ENCODE data around the gene DNAH7.

Gene DNAH7

DNA sequence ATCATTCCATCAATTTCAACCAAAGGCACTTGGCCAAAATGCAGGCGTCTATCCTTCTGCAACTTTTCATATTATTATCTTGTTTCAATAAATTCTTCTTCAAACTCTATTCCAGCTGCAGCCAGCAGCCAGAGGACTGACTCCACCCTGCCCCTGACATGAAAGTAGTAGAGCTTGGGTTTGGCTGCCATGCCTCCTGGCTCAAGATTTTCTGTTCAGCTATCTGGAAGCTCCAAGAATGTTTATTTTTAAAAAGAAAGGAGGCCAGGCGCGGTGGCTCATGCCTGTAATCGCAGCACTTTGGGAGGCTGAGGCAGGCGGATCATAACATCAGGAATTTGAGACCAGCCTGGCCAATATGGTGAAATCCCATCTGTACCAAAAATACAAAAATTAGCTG, 4.9 kb downstream of the DNAH7 start:
- TF ChIP-seq ZFX (IDR thresholded peaks at IDR 0.05; ENCODE audit: borderline replicate concordance) (no peak), CTCF (IDR thresholded peaks at IDR 0.05) (no peak)
- H3K27ac ChIP-seq: no peak overlapping the region

DNA sequence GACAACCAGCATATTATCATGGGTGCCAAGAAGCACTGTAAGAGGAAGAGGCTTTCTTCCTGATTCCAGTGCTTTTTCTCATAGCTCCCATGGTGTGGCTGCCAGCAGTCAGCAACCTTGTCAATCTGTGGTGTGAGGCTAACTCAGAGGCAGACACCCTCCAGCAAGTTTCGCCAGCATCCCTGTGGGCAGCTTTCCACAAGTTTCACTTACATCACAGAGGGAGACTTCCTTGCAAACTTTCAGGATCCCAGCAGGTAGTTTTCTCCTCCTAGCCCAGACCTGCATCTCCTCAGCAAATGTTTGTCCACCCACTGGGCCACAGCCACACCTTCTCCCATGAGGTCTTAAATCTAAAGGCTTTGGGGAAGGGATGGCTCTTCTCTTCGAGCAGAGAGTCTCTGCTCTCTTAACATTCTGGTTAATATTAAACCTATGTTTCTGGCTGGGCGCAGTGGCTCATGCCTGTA, 9.1 kb downstream of the DNAH7 start:
- peak overlapping the region; percentile 43 for H3K27ac ChIP-seq
- TF ChIP-seq CTCF (IDR thresholded peaks at IDR 0.05) (no peak), ZFX (IDR thresholded peaks at IDR 0.05; ENCODE audit: borderline replicate concordance) (no peak)

- H3K27ac ChIP-seq: no peak overlapping the region
- TF ChIP-seq CTCF (IDR thresholded peaks at IDR 0.05) (no peak), ZFX (IDR thresholded peaks at IDR 0.05; ENCODE audit: borderline replicate concordance) (no peak)
Observed at GRCh38 chr2:196054631-196055030, 14.0 kb downstream of the DNAH7 start.

DNA sequence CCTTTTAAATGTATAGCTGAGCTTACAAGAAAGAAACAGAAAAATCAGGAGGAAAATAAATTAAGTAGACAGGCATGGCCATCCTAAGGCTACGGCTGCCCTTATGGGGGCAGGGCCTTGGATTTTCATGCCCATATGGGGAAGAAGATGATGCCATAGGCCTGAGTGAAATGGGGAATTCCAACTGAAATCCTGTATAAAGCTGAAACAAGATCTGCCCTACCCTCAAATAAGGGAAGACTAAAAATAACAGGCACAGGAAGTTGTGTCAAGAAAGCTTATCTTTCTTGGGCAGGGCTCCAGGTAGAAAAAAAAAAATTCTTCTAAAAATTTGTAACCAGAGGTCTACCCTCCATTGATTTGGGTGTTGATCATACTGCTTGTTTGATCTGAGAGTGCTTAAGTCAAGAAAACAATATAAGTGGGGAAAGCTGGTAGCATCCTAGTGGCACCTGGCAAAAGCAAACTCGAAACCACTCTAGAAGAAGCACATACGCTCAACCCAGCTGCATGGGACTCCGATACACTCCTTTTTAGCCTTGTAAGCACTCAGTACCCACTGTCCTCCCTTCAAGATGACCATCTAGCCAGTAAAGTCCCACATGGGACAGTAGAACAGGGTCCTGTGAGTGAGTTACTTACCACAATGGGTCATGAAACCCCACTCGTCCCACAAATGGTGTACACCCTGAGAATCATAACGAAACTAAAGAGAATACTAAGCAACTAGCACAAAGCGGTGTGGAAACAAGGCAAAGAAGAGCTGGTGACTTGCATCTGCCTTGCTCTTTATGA, 22.3 kb downstream of the DNAH7 start:
- no peak overlapping the region for H3K27ac ChIP-seq
- TF ChIP-seq CTCF (IDR thresholded peaks at IDR 0.05) (no peak), ZFX (IDR thresholded peaks at IDR 0.05; ENCODE audit: borderline replicate concordance) (no peak)

GRCh38 chr2:196041786-196042185, 26.9 kb downstream of the DNAH7 start:
- no peak overlapping the region for H3K27ac ChIP-seq
- TF ChIP-seq CTCF (IDR thresholded peaks at IDR 0.05) (no peak), ZFX (IDR thresholded peaks at IDR 0.05; ENCODE audit: borderline replicate concordance) (no peak)

DNA sequence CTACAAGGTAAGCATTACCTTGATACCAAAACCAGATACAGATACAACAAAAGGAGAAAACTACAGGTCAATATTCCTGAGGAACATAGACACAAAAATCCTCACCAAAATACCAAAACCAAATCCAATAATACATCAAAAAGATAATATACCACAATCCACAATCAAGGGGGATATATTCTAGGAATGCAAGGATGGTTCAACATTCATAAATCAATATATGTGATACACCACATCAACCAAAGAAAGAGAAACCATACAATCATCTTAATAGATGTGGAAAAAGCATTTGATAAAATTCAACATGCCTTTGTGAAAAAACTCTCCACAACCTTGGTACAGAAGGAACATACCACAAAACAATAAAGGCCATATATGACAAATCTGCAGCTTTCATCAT, 28.4 kb downstream of the DNAH7 start:
- no peak for TF ChIP-seq ZFX (IDR thresholded peaks at IDR 0.05; ENCODE audit: borderline replicate concordance)
- TF ChIP-seq CTCF (IDR thresholded peaks at IDR 0.05): no peak

DNA sequence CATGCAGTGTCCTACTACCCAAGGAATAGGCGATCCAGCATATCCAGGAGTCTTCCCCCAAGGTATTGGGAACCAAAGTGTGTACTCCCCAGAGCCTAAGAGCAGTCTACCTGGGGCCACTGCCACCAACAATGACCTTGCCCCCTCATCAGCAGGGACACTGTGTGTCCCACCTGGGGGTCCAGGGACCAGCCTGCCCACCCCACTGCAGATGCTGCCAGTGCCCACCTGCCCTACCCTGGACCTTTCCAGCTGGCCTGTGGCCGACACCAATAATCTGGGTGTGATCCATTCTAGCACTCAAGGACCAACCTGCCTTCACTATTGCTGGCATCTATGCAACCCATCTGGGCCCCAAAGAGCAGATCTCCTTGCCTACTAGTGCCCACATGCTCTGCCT, 32.2 kb downstream of the DNAH7 start:
- no peak for TF ChIP-seq CTCF (IDR thresholded peaks at IDR 0.05)
- TF ChIP-seq ZFX (IDR thresholded peaks at IDR 0.05; ENCODE audit: borderline replicate concordance): no peak
- no peak overlapping the region for H3K27ac ChIP-seq

More for the DNA sequence above, 28.4 kb downstream of the DNAH7 start:
- no peak overlapping the region for H3K27ac ChIP-seq
